Epithelial cell of esophagus (primary cell): ENCODE measurements around the gene TAF1B.
A peak's percentile ranks its signal among the peaks of the same experiment; 100 is the strongest.
"Not testable (repeated sequence)": the region's sequence is repeated elsewhere in the genome, so short reads cannot be mapped to it uniquely, and the experiment has no call there.

Experiments
- DNase-seq: peaks from one replicate; pipeline ENCODE4 v3.0.0; 2010; ENCODE audit warnings: low read depth
- H3K4me3 ChIP-seq: 2 replicates; pipeline ENCODE4 v1.5.1; 2011; ENCODE audit warnings: mild to moderate bottlenecking, low read length, control low read depth
- TF ChIP-seq, protein P1 (sequence below): IDR thresholded peaks from 2 replicates; pipeline ENCODE4 v1.5.1; 2011; ENCODE audit warnings: low read depth, mild to moderate bottlenecking, low read length, control low read depth, inconsistent platforms; ENCODE audit not compliant: insufficient read depth; ENCODE audit errors: missing control alignments

Gene TAF1B

DNA sequence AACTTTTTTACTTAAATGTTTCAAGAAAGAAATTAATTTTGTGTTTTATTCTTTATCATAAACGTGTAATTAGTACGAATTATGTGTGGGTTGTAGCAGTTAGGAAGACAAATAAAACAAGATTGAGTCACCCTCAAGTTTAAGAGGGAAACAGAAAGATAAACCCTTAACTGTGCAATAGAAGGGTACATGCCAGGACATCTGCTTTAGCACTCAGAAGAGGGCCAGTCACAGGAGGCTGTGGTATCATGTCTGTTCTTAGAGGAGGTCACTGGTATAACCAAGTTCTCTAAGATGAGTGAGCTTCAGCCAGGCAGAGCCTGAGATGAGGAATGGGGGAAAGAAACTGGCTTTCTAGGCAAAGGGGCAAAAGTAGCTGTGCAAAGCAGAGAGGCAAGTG is 65.8 kb downstream of the TAF1B start:
- DNase-seq, result peak; percentile 52
- TF ChIP-seq, protein P1, sequence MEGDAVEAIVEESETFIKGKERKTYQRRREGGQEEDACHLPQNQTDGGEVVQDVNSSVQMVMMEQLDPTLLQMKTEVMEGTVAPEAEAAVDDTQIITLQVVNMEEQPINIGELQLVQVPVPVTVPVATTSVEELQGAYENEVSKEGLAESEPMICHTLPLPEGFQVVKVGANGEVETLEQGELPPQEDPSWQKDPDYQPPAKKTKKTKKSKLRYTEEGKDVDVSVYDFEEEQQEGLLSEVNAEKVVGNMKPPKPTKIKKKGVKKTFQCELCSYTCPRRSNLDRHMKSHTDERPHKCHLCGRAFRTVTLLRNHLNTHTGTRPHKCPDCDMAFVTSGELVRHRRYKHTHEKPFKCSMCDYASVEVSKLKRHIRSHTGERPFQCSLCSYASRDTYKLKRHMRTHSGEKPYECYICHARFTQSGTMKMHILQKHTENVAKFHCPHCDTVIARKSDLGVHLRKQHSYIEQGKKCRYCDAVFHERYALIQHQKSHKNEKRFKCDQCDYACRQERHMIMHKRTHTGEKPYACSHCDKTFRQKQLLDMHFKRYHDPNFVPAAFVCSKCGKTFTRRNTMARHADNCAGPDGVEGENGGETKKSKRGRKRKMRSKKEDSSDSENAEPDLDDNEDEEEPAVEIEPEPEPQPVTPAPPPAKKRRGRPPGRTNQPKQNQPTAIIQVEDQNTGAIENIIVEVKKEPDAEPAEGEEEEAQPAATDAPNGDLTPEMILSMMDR, result no peak

GRCh38 chr2:9910699-9911098 is 67.4 kb downstream of the TAF1B start:
- TF ChIP-seq, protein P1, result no peak
- H3K4me3 ChIP-seq, result no peak overlapping the region
- DNase-seq, result no peak

More for the DNA sequence above, 65.8 kb downstream of the TAF1B start:
- H3K4me3 ChIP-seq, result no peak overlapping the region

DNA sequence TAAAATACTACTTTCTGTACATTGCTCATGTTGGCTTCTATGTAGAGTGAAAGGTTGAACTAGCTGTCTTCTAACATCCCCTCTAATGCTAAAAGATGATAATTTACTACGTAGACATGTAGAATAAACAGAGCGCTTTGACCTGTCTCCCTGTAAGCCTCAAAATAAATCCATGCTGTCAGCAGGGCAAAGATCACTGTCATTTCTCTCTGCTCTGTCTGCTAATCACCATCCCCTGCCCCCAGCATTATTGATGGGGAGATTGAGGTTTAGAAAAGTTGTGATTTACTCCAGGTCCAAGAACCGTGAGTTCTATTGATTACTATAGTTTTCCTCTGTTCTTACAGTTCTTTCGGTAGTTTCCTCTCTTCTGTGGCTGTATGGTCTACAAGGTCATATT is 69.2 kb downstream of the TAF1B start:
- TF ChIP-seq, protein P1, result no peak
- H3K4me3 ChIP-seq, result no peak overlapping the region
- no peak for DNase-seq

DNA sequence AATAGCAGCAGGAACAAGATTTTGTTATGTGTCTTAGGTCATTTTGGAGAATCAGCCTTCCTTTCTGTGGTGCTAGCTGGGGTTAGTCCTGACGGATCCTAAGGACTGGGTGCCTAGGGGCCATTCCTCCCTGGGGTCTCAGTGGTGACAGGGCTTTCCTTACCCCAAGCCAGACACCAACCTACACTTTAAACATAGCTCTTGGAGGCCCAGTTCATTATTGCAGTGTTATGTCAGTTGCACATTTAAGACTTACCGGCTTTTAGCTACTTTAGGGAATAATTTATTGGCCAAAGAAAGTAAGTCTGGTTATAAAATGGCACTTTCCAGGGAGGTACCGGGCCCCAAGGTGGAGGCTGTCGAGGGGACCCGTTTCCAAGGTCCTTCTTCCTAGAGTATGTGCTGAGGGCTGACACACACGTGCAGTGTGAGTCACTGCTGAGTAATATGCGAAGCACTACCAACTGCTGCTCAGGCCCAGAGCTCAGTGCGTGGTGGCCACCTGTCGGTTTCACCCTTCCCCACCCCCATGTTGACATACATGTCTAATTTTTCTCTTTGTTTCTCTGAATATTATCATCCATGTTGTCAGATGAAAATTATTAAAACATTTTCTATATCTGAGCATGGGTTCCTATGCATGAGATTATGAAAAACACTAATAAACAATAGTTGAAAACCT is 71.3 kb downstream of the TAF1B start:
- TF ChIP-seq, protein P1, result peak; percentile 77
- peak; percentile 96 for DNase-seq
- no peak overlapping the region for H3K4me3 ChIP-seq

- no peak overlapping the region for H3K4me3 ChIP-seq
- TF ChIP-seq, protein P1, result no peak
- peak; percentile 60 for DNase-seq
Measured at GRCh38 chr2:9918275-9918674, 75.0 kb downstream of the TAF1B start.

DNA sequence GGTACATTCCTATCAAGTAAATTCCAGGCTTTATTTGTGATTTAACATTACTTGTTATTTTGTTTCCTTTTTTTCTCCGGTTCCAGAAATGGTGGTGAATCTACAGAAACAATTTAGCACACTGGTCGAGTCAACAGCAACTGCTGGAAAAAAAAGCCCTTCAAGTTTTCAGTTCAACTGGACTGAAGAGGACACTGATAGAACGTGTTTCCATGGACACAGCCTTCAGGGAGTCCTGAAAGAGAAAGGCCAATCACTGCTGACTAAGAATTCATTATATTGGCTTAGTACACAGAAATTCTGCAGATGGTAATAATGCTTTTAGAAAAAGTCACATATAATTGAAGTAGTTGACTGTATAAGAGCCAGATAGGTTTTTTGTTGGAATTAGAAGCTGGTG is 76.2 kb downstream of the TAF1B start:
- no peak overlapping the region for H3K4me3 ChIP-seq
- no peak for DNase-seq
- TF ChIP-seq, protein P1, result no peak

DNA sequence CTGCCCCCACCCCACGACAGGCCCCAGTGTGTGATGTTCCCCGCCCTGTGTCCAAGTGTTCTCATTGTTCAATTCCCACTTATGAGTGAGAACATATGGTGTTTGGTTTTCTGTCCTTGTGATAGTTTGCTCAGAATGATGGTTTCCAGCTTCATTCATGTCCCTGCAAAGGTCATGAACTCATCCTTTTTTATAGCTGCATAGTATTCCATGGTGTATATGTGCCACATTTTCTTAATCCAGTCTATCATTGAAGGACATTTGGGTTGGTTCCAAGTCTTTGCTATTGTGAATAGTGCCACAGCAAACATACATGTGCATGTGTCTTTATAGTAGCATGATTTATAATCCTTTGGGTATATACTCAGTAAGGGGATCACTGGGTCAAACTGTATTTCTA is 83.7 kb downstream of the TAF1B start:
- H3K4me3 ChIP-seq, DNase-seq: not testable (repeated sequence)
